GM18909 (cell line): ENCODE measurements around the gene ADGRD2.

Source experiments
- ATAC-seq: cut with Tn5 transposase; IDR thresholded peaks from one replicate; pipeline ENCODE4 v1.9.1; 2021; ENCODE audit warnings: mild to moderate bottlenecking; ENCODE audit not compliant: unreplicated experiment, poor library complexity

The ADGRD2 gene

GRCh38 chr9:124505006-124505900 is 55.0 kb downstream of the ADGRD2 start:
- ATAC-seq: no peak

- ATAC-seq: no peak
Measured at GRCh38 chr9:124505901-124506346, 55.7 kb downstream of the ADGRD2 start.

DNA sequence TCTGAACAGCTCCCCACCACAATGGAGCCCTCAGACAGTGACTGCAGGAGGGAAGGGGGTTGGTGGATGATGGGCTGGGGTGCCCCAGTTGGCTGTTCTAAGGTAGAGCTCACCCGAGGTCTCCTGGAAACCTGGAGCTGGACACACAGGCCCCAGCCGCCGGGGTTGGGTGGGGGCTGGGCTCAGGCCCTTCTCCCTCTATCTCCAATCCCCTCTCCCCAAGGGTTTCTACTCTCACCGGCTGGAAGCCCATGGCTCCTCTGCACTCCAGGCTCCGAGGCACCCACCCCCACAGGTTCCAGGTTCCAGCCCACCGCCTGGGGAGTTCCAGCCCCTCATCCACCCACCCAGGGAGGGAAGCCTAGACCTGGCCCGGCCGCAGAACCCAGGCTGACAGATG is 56.2 kb downstream of the ADGRD2 start:
- no peak for ATAC-seq

- ATAC-seq: no peak
Measured at GRCh38 chr9:124506931-124507879, 57.0 kb downstream of the ADGRD2 start, which contains the start of gene NR5A1. Gene NR5A1 (minus strand): TSS chr9:124507399. CDS start chr9:124503395, 4,004 bp downstream.

- no peak for ATAC-seq
Measured at GRCh38 chr9:124507880-124508423, 57.7 kb downstream of the ADGRD2 start.

GRCh38 chr9:124510650-124511425 is 60.6 kb downstream of the ADGRD2 start:
- no peak for ATAC-seq

GRCh38 chr9:124511426-124511840 is 61.2 kb downstream of the ADGRD2 start:
- no peak for ATAC-seq

DNA sequence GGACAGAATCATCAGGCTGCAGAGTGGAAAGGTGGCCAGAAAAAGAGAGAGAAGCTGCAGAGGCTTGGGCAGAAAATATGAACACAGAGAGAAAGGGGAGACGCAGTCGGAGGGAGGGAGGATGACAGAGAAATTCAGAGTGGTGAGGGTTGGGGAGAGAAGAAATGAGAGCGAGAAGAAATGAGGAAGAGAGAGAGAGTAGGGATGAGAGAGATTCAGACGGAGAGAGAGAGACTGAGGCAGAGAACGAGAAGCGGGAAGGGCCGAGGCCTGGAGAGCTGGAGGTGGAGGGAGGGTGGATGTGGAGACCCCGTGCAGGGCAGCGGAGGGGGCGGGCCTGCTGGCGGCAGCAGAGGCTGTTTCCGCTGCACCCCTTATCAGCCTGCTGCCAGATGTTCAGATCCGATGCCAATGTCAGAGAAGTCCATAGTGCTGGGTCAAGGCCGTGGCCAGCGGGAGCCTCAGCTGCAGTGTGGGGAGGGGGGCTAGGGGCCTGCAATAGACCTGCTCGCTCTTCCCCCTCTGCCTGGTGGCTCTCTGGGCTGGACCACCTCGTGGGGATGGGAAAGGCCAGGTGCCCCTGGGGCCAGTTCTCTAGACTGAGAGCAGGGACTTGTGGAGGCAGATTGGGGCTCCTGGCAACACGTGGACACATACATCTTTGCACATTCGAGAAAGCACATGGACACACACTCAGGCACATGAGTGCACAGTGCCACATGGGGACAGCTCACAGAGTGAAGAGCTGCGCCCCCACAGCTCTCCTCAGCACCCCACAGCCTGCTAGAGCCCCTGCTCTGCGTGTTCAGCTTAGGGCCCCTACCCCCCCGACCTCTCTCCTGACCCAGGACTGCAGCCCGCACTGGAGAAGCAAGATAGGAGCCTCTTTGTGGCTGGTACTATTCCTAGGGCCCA is 61.9 kb downstream of the ADGRD2 start:
- no peak for ATAC-seq

DNA sequence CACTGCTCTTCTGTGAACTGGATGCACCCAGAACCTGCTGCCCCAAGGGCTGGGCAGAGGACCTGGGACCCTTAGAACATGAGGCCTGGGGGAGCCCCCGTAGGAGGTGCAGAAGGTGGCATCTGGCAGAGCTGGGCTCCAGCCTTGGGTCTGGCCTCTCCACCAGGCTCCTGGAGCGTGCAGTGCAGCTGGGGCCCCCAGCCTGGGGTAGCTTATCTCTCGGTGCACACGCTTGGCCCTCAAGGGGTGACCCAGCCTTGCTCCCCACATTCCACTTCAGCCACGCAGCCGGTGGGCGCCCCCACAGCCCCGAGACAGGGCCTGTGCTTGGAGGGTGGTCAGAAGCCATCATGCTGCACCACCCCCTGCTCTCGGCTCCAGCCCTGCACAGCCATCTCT is 62.6 kb downstream of the ADGRD2 start:
- no peak for ATAC-seq

GRCh38 chr9:124513376-124513994 is 63.2 kb downstream of the ADGRD2 start:
- ATAC-seq: no peak

GRCh38 chr9:124514125-124514524 is 63.9 kb downstream of the ADGRD2 start:
- no peak for ATAC-seq

GRCh38 chr9:124514874-124515273 is 64.6 kb downstream of the ADGRD2 start:
- ATAC-seq: no peak

- ATAC-seq: no peak
Measured at GRCh38 chr9:124517600-124517999, 67.3 kb downstream of the ADGRD2 start.

- ATAC-seq: no peak
Measured at GRCh38 chr9:124518116-124518515, 67.9 kb downstream of the ADGRD2 start.

DNA sequence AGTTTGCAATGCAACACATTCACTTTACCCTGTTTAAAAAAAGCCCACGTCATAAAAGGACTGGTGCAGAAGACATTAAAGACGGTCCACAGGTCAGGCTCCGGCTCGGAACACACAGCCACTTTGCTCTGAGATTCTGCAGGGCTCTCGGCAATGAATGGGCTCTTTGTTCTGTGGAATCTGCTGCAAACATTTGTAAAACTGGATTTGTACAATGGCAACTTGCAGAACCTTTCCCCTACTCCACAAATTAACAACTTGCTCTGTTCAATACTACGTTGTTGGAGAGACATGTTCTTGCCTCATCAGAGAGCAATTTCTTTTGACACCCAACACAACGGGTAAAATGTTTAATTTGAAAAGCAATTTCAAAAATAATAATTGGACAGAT is 70.0 kb downstream of the ADGRD2 start:
- no peak for ATAC-seq

- no peak for ATAC-seq
Measured at GRCh38 chr9:124521142-124521541, 70.9 kb downstream of the ADGRD2 start.

DNA sequence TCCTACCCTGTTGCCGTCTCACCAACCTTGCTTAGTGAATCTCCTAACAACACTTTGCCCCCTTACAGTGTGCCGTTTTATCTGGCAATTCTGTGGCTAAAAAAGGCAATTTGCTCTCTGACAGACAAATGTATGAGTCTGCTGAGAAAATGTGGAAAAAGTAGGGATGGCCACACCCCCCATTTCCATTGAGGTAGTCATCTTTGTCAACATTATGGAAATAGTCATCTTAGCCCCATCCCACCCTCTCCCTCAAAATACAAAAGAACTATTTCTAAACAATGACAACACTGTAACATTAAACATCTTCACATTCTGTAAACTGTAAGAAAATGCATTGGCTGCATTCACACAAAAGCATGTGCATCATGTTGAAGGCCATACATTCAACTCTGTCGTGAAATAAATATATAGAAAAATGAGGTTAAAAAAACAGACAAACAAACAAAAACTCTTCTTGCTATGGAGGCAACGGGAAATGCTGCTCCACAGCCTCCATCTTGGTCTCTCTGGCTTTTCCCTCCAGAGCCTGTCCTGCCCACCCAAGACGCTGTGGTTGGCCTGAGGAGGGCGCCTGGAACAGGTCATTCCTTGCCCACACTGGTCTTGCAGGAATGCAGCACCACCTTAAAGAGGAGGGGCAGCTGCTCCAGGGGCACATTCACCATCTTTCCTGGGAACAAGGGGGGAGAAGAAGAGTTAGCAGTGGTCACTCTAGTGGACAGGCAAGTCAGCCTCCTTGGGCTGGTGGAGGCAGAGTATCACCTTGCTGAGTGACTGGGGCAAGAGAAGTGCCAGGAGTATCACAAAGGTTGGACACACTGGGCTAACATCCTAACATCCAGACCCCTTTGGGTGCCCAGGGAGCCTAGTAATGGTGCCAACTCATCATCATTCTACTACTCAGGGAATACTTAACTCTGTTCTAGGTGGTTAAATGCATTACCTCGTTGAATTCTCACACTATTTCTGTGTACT is 72.2 kb downstream of the ADGRD2 start:
- ATAC-seq: no peak
